PC-3 (cell line): Measurements from ENCODE around the gene TIMP3.

Experiments
- EZH2phosphoT487 ChIP-seq: fragments of 300-600 bp; sonication (generic); IDR thresholded peaks from 2 replicates; pipeline ENCODE4 v1.6.1; 2018; ENCODE audit warnings: mild to moderate bottlenecking, antibody characterized with exemption, low read length, borderline replicate concordance
- TF ChIP-seq, protein P1 (sequence below): fragments of 300-600 bp; sonication (generic); conservative IDR thresholded peaks from 2 replicates; pipeline ENCODE4 v1.5.1; 2017; ENCODE audit warnings: antibody characterized with exemption, low read depth, mild to moderate bottlenecking, low read length

DNA sequence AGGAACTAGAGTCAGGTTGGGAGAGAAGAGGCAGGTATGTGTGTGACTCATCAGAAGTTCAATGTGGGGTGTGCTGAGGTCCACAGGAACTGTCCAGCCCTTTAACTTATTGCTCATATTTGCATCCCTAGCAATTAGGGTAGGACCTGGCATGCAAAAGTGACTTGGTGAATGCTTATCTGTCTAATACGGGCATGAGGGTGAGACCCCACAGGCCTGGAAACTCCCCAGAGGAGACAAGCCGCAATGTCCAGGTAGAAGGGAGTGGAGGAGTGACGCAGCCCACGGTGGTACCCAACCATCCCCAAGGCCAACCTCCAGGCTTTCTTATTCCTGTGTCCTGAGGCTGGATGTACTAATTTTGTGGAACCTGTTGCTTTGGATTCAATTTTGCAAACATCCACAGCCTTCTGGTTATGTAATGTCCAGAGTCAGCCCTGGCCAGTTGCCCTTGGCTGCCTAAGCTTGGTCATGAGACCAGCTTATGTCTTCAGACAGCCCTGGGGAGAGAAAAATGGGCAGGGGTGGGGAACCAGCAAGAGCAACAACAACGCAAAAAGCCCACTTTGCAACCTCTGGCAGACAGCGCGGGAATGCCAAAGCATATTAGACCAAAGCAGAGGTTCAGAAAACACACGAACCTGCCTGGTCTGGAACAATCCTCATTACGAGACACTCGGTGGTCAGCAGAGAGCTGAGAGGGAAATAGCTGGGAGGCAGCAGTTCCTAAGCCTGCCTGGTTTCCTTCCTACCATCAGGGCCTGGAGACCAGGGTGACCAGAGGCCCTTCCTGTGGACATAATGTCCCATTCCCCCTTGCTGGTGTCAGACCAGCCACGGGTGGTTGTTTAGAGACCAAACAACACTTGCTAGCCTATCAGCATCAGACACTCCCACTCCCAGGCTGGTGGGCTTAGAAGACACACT, 49.3 kb downstream of the TIMP3 start:
- TF ChIP-seq, protein P1, sequence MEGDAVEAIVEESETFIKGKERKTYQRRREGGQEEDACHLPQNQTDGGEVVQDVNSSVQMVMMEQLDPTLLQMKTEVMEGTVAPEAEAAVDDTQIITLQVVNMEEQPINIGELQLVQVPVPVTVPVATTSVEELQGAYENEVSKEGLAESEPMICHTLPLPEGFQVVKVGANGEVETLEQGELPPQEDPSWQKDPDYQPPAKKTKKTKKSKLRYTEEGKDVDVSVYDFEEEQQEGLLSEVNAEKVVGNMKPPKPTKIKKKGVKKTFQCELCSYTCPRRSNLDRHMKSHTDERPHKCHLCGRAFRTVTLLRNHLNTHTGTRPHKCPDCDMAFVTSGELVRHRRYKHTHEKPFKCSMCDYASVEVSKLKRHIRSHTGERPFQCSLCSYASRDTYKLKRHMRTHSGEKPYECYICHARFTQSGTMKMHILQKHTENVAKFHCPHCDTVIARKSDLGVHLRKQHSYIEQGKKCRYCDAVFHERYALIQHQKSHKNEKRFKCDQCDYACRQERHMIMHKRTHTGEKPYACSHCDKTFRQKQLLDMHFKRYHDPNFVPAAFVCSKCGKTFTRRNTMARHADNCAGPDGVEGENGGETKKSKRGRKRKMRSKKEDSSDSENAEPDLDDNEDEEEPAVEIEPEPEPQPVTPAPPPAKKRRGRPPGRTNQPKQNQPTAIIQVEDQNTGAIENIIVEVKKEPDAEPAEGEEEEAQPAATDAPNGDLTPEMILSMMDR: no peak
- TF ChIP-seq EZH2phosphoT487: no peak
